K562 (cell line): ENCODE data around the gene ZNF488. TPM values are rescaled to one million over a fixed set of nuclear protein-coding genes. Genes with fewer than 3 reads are reported as not detected.

Experiments used
- ATAC-seq: fragments of 200-7000 bp; cut with Tn5 transposase; 3 replicates; pipeline ENCODE4 v1.9.1; 2020; ENCODE audit warnings: moderate library complexity
- BruUV-seq: library from RNA; stranded (reverse); fragments of 400-500 nt; replicated peaks from 2 replicates; lab custom pipeline; 2021; lab: Mats Ljungman, UMichigan
- CTCF ChIA-PET: fragments of 300-600 bp; formaldehyde crosslinking; extraction: SDS; loops from one replicate; lab custom pipeline; 2021; ENCODE audit warnings: low intra/inter-chr PET ratio; lab: Yijun Ruan, JAX
- POLR2A ChIA-PET: fragments of 300-600, 350-650 bp; sonication (Branson Sonifier 250); formaldehyde crosslinking; extraction: SDS; loops from one replicate; lab custom pipeline; 2021; ENCODE audit warnings: antibody characterized with exemption, inconsistent platforms; lab: Yijun Ruan, JAX
- DNase-seq, 4 experiments: peaks; one replicate each; pipeline versions ENCODE4 v3.0.0 to v3.0.0-alpha.2; 2011 to 2018; ENCODE audit warnings: low spot score in 3 of 4, mixed read lengths in 3 of 4; ENCODE audit errors: extremely low read depth in 1 of 4
- FAIRE-seq: peaks from 2 replicates; lab custom pipeline; 2011; peaks lifted over from hg19 to GRCh38; lab: Jason Lieb, UNC
- H2AFZ ChIP-seq: 2 replicates; pipeline ENCODE4 v1.6.0; 2011; ENCODE audit warnings: low read depth, low read length, control low read depth, inconsistent platforms
- H3K27ac ChIP-seq: fragments of 200-600 bp; 3 replicates; pipeline ENCODE4 v1.8.0; 2011; ENCODE audit warnings: low read depth, mild to moderate bottlenecking, control low read depth, inconsistent platforms, low read length, moderate library complexity, mixed read lengths; ENCODE audit errors: extremely low read depth
- H3K27me3 ChIP-seq, 2 experiments: fragments of 300-600 bp in 1 of 2; 2 replicates in 1 of 2; 3 replicates in 1 of 2; pipeline versions ENCODE4 v1.6.0 to v1.8.0; 2011; ENCODE audit warnings: inconsistent platforms in 2 of 2, low read length in 2 of 2, mild to moderate bottlenecking in 1 of 2, mixed read lengths in 1 of 2, moderate library complexity in 1 of 2; ENCODE audit not compliant: control insufficient read depth in 2 of 2, insufficient read depth in 2 of 2
- H3K36me3 ChIP-seq: fragments of 300-600 bp; 3 replicates; pipeline ENCODE4 v1.8.0; 2011; ENCODE audit warnings: mild to moderate bottlenecking, low read length, inconsistent platforms; ENCODE audit not compliant: control insufficient read depth, insufficient read depth
- H3K4me1 ChIP-seq, 2 experiments: fragments of 200-600 bp in 1 of 2; replicated peaks in 1 of 2; 2 replicates in 1 of 2; 3 replicates in 1 of 2; pipeline versions ENCODE4 v1.5.1 to v1.8.0; 2011; ENCODE audit warnings: inconsistent platforms in 2 of 2, low read length in 2 of 2, mild to moderate bottlenecking in 1 of 2, mixed read lengths in 1 of 2, moderate library complexity in 1 of 2; ENCODE audit not compliant: control insufficient read depth in 2 of 2, insufficient read depth in 2 of 2
- H3K4me2 ChIP-seq: 2 replicates; pipeline ENCODE4 v1.6.1; 2011; ENCODE audit warnings: low read length, control low read depth, inconsistent platforms, mixed read lengths; ENCODE audit not compliant: insufficient read depth
- H3K4me3 ChIP-seq: fragments of 200-600 bp; sonication (generic), shearing (Covaris generic); 2 replicates; pipeline ENCODE4 v1.5.1; 2016; ENCODE audit warnings: control low read depth, inconsistent platforms
- H3K79me2 ChIP-seq: fragments of 200-600 bp; 3 replicates; pipeline ENCODE4 v1.8.0; 2011; ENCODE audit warnings: low read length, inconsistent platforms; ENCODE audit not compliant: control insufficient read depth, insufficient read depth
- H3K9ac ChIP-seq, 2 experiments: 2 replicates each; pipeline versions ENCODE4 v1.6.0 to v1.6.1; 2011; ENCODE audit warnings: low read depth in 2 of 2, low read length in 2 of 2, control low read depth in 1 of 2, inconsistent platforms in 1 of 2, mild to moderate bottlenecking in 1 of 2, mixed read lengths in 1 of 2; ENCODE audit not compliant: insufficient read depth in 1 of 2
- H3K9me1 ChIP-seq: one replicate; pipeline ENCODE4 v1.6.0; 2011; ENCODE audit warnings: inconsistent platforms, mild to moderate bottlenecking, low read length, moderate library complexity; ENCODE audit not compliant: control insufficient read depth, insufficient read depth
- H3K9me3 ChIP-seq: replicated peaks from 2 replicates; pipeline ENCODE4 v1.5.1; 2011; ENCODE audit warnings: low read depth, low read length, inconsistent platforms; ENCODE audit not compliant: control insufficient read depth, insufficient read depth
- H4K20me1 ChIP-seq: replicated peaks from 2 replicates; pipeline ENCODE4 v1.6.1; 2011; ENCODE audit warnings: low read length, inconsistent platforms, mixed read lengths; ENCODE audit not compliant: control insufficient read depth, insufficient read depth
- BRD9 ChIP-seq: fragments of 450-650 bp; IDR thresholded peaks from 2 replicates; pipeline ENCODE4 v1.6.1; 2018; ENCODE audit warnings: low read depth; ENCODE audit not compliant: partially characterized antibody
- CREM ChIP-seq: IDR thresholded peaks from 2 replicates; pipeline ENCODE4 v1.6.1; 2014; ENCODE audit warnings: antibody characterized with exemption, low read depth
- EHMT2 ChIP-seq: fragments of 450-650 bp; IDR thresholded peaks from 2 replicates; pipeline ENCODE4 v1.6.1; 2018; ENCODE audit warnings: antibody characterized with exemption
- HINFP ChIP-seq: fragments of 450-650 bp; conservative IDR thresholded peaks from 2 replicates; pipeline ENCODE4 v1.6.1; 2016; ENCODE audit warnings: missing genetic modification characterization, low read depth, mild to moderate bottlenecking, control low read depth, missing compliant biosample characterization
- HMGXB4 ChIP-seq: sonication (generic); formaldehyde crosslinking; IDR thresholded peaks from 2 replicates; pipeline ENCODE4 v1.8.1; 2023; ENCODE audit warnings: mild to moderate bottlenecking, missing genetic modification reagents
- KDM5B ChIP-seq: fragments of 200-600 bp; sonication (generic); IDR thresholded peaks from 2 replicates; pipeline ENCODE4 v1.6.1; 2012; ENCODE audit warnings: low read depth, mild to moderate bottlenecking, moderate library complexity, low read length, control low read depth, inconsistent platforms; ENCODE audit not compliant: insufficient replicate concordance
- NFXL1 ChIP-seq: fragments of 450-650 bp; formaldehyde crosslinking; IDR thresholded peaks from 2 replicates; pipeline ENCODE4 v1.4.0; 2021; ENCODE audit warnings: mild to moderate bottlenecking
- SMARCB1 ChIP-seq: IDR thresholded peaks from 2 replicates; pipeline ENCODE4 v1.6.1; 2011; ENCODE audit warnings: improper control_type of control experiment, low read depth; ENCODE audit not compliant: insufficient read length
- SREBF2 ChIP-seq: sonication (generic); formaldehyde crosslinking; IDR thresholded peaks from 2 replicates; pipeline ENCODE4 v1.4.0; 2020; ENCODE audit warnings: mild to moderate bottlenecking, missing genetic modification reagents
- STAT5A ChIP-seq: IDR thresholded peaks from 2 replicates; pipeline ENCODE4 v1.6.1; 2012; ENCODE audit warnings: low read length, inconsistent platforms, borderline replicate concordance
- ZNF134 ChIP-seq: fragments of 250-450 bp; sonication (Bioruptor Pico); conservative IDR thresholded peaks from 2 replicates; pipeline ENCODE4 v1.4.0; 2020
- ZNF140 ChIP-seq: fragments of 250-450 bp; sonication (Bioruptor Pico); IDR thresholded peaks from 2 replicates; pipeline ENCODE4 v1.8.0; 2021; ENCODE audit warnings: moderate library complexity, mild to moderate bottlenecking, inconsistent platforms
- ZNF589 ChIP-seq: fragments of 200-800 bp; sonication (Bioruptor generic); IDR thresholded peaks from 2 replicates; pipeline ENCODE4 v1.6.1; 2016; ENCODE audit warnings: low read depth, missing genetic modification characterization, missing compliant biosample characterization
- WGBS: fragments of 100-300 bp; shearing (Covaris generic); methylation state at CpG from one replicate; pipeline ENCODE4 v1.1.6; 2016; ENCODE audit warnings: low coverage, mixed read lengths; ENCODE audit not compliant: insufficient coverage; ENCODE audit errors: missing lambda C conversion rate; 5-methylcytosine and 5-hydroxymethylcytosine counted together
- in situ Hi-C: fragments of 300-500 bp; cut with MboI; formaldehyde crosslinking; loops from 4 replicates; pipeline ENCODE4 v1.15.0; 2018; ENCODE audit warnings: inconsistent platforms, mixed read lengths
- intact Hi-C: fragments of 100-400 bp; cut with micrococcal nuclease; formaldehyde crosslinking; loops from 2 replicates; pipeline ENCODE4 v1.14.2; 2022
- polyA plus RNA-seq, 8 experiments: library from polyadenylated mRNA; depleted of rRNA in 4 of 8; stranded (reverse) in 5 of 8; unstranded in 3 of 8; fragments of >200 nt; fragmentation: Nextera tagmentation in 2 of 8; fragmentation: Illumina TruSeq in 1 of 8; extraction: Ambion mirVana in 2 of 8; extraction: Trizol in 1 of 8; gene quantifications; 2 replicates each; pipeline versions ENCODE4 v1.2.1 to v1.2.3, GENCODE V29; 2011 to 2014; ENCODE audit warnings: inconsistent platforms in 1 of 8, missing spikeins in 1 of 8
- total RNA-seq, 7 experiments: library from RNA; depleted of rRNA in 6 of 7; stranded (reverse); fragments of >200 nt in 6 of 7; fragmentation: Illumina TruSeq in 2 of 7; extraction: Trizol in 2 of 7; gene quantifications; 2 replicates each; pipeline versions ENCODE4 v1.2.1 to v1.2.3, GENCODE V29; 2011 to 2021; ENCODE audit warnings: low replicate concordance in 1 of 7

The ZNF488 gene
- total and polyA plus RNA-seq, 9 of the 15 experiments (the other 6 are each of a cell fraction or from before 2014, with no cell fraction given) = 0.03 to 0.09 (median 0.05) TPM; not detected in 3

GRCh38 chr10:47376522-47377220, 7.4 kb downstream of the ZNF488 start:
- no peaks in the 10 kb centered on the region for H3K36me3 ChIP-seq
- no peaks in the 10 kb centered on the region for H3K9me3 ChIP-seq
- no peaks in the 10 kb centered on the region for H3K4me1 ChIP-seq
- ATAC-seq (no peak), DNase-seq (no peak), FAIRE-seq (no peak)
- ChIA-PET CTCF (no interaction called here), POLR2A (interaction anchor here (0.7 kb wide), 1 partner anchor 44 kb away, joined by 4 read pairs; no protein-coding TSS in a partner anchor)
- peaks cover 5% of the 10 kb centered on the region for H3K9me1 ChIP-seq
- H3K27ac ChIP-seq = no peak overlapping the region
- H3K27me3 ChIP-seq = peaks cover 43 to 82% of the 10 kb centered on the region in 2 experiments
- H3K4me2 ChIP-seq = no peak overlapping the region
- no peak for TF ChIP-seq CREM
- no peak for TF ChIP-seq BRD9
- TF ChIP-seq NFXL1 (CRISPR knock-in tag) = no peak
- no peak for TF ChIP-seq ZNF134 (CRISPR knock-in tag)
- no peak for TF ChIP-seq SREBF2 (CRISPR knock-in tag)
- no peak for TF ChIP-seq ZNF589 (CRISPR knock-in tag)
- TF ChIP-seq HMGXB4 (CRISPR knock-in tag) = no peak
- TF ChIP-seq ZNF140 (CRISPR knock-in tag) = no peak
- TF ChIP-seq HINFP = no peak
- TF ChIP-seq EHMT2 = no peak
- TF ChIP-seq SMARCB1 = no peak
- no peak for TF ChIP-seq KDM5B
- TF ChIP-seq STAT5A = no peak
- H3K9ac ChIP-seq = no peak overlapping the region
- H2AFZ ChIP-seq = no peak overlapping the region
- BruUV-seq = no TSS peak
- in situ Hi-C loops (no loop called here), intact Hi-C loops (no loop called here)
- H3K4me3 ChIP-seq = no peak overlapping the region
- H4K20me1 ChIP-seq = 0 out of 2 replicates have a peak, but pooled peaks cover 9% of the 10 kb centered on the region
- 0% methylated on average over 10 of the region's 10 CpGs for WGBS
- no peaks in the 10 kb centered on the region for H3K79me2 ChIP-seq
